Spleen (tissue), 7 donors: ENCODE data around the gene SLC22A4.

Experiments
- POLR2A ChIP-seq, 3 donors: fragments of 450-650 bp; IDR thresholded peaks; one replicate each; pipeline ENCODE4 v1.5.1; 2017; ENCODE audit warnings: antibody characterized with exemption in 3 of 3, mild to moderate bottlenecking in 1 of 3
- POLR2AphosphoS5 ChIP-seq, 3 donors: sonication (generic); formaldehyde crosslinking; IDR thresholded peaks; one replicate each; pipeline ENCODE4 v1.5.1; 2017; ENCODE audit warnings: antibody characterized with exemption in 3 of 3
- TF ChIP-seq, protein P1 (sequence below), 11 experiments: fragments of 200-600 bp in 7 of 11; fragments of 450-650 bp in 4 of 11; sonication (generic) in 4 of 11; IDR thresholded peaks in 8 of 11; conservative IDR thresholded peaks in 3 of 11; 1 replicate in 7 of 11; 2 replicates in 4 of 11; pipeline versions ENCODE4 v1.4.0 to v1.8.0; 2016 to 2021; ENCODE audit warnings: antibody characterized with exemption in 11 of 11, inconsistent platforms in 4 of 11, mild to moderate bottlenecking in 1 of 11
- donor health status: DM: no; HTN: no; CAD: no; lungs with moderate emphysema.
- donor health status: DM: no; HTN: no; CAD: no.
- donor health status: DM: no; HTN: no; CAD: no.

DNA sequence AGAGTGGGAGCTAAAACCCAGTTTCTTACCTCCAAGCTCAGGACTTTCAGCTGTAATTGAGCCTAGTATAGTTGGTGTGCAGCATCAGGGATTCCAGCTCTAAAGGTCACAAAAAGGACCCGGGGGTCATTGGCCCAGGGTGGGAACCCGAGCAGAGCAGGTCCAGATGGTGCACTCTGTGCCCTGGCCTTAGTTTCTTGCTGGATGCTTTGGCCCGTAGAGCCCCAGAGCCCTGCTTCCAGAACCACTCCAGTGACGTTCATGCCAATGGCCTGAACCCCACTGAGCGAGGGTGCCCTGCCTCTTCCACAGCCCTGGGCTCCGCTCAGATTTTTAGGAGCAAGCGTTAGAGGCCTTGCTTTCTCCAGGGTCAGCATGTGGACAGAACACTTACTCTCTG, 83.5 kb downstream of the SLC22A4 start:
- TF ChIP-seq, protein P1, sequence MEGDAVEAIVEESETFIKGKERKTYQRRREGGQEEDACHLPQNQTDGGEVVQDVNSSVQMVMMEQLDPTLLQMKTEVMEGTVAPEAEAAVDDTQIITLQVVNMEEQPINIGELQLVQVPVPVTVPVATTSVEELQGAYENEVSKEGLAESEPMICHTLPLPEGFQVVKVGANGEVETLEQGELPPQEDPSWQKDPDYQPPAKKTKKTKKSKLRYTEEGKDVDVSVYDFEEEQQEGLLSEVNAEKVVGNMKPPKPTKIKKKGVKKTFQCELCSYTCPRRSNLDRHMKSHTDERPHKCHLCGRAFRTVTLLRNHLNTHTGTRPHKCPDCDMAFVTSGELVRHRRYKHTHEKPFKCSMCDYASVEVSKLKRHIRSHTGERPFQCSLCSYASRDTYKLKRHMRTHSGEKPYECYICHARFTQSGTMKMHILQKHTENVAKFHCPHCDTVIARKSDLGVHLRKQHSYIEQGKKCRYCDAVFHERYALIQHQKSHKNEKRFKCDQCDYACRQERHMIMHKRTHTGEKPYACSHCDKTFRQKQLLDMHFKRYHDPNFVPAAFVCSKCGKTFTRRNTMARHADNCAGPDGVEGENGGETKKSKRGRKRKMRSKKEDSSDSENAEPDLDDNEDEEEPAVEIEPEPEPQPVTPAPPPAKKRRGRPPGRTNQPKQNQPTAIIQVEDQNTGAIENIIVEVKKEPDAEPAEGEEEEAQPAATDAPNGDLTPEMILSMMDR (IDR thresholded peaks at IDR 0.05 in 8 of 11, conservative IDR thresholded peaks at IDR 0.05 in 3 of 11) = no peak
- TF ChIP-seq POLR2A (IDR thresholded peaks at IDR 0.05) = no peak
- TF ChIP-seq POLR2AphosphoS5 (IDR thresholded peaks at IDR 0.05) = no peak
